ENCODE measurements around the gene RNU6-9. TPM values are rescaled to one million over a fixed set of nuclear protein-coding genes. Genes with fewer than 3 reads are reported as not detected.
"Not testable (repeated sequence)": the region's sequence is repeated elsewhere in the genome, so short reads cannot be mapped to it uniquely, and the experiment has no call there.

The RNU6-9 gene
- total and polyA plus RNA-seq, 2 of the 13 experiments (the other 11 are each of a cell fraction or from before 2014, with no cell fraction given), result under 0.01 TPM; not detected in 1

- Histone ChIP-seq H3K4me3 (replicated peaks in 1 of 3; ENCODE audit: insufficient read depth in 1 of 3, low read depth in 2 of 3, low read length in 3 of 3) (no peak overlapping the region), H3K9me3 (ENCODE audit: low read length) (no peaks in the 10 kb centered on the region), H3K79me2 (ENCODE audit: insufficient read depth, low read length) (no peaks in the 10 kb centered on the region), H3K4me1 (ENCODE audit: insufficient read depth, low read length) (peaks cover 26% of the 10 kb centered on the region; the same call in 1 of the 2 replicates), H3K36me3 (replicated peaks in 1 of 2; ENCODE audit: control insufficient read depth in 1 of 2, insufficient read depth in 2 of 2, low read length in 2 of 2) (no peaks in the 10 kb centered on the region), H3K4me2 (ENCODE audit: low read depth, low read length) (no peak overlapping the region), H2AFZ (ENCODE audit: low read length) (no peak overlapping the region), H3K27ac (ENCODE audit: extremely low read length, insufficient read depth, low read length) (no peak overlapping the region), H4K20me1 (ENCODE audit: insufficient read depth, low read length) (no peaks in the 10 kb centered on the region), H3K9ac (ENCODE audit: insufficient read depth, low read depth, low read length) (no peak overlapping the region), H3K27me3 (ENCODE audit: control insufficient read depth in 1 of 2, insufficient read depth in 2 of 2, low read length in 2 of 2) (peaks cover 16 to 64% of the 10 kb centered on the region in 2 experiments)
- in situ Hi-C loops (cut with HindIII; ENCODE audit: extremely low pct_ligation_motif_present, low pct_unique_long_range_greater_than_20kb), result no loop called here
- DNase-seq (ENCODE audit: low spot score), result no peak
- ChIA-PET CTCF (ENCODE audit: low intra/inter-chr PET ratio, low total read pairs) (no interaction called here), POLR2A (no interaction called here)
- no peak for ATAC-seq
- FAIRE-seq, result no peak
- WGBS (ENCODE audit: low lambda C conversion rate), result 5% methylated on average over 7 of the region's 12 CpGs
- intact Hi-C loops (cut with micrococcal nuclease; ENCODE audit: unreplicated experiment), result no loop called here
- no TSS peak for BruUV-seq (replicated peaks)
- TF ChIP-seq ZNF629 (CRISPR knock-in tag; conservative IDR thresholded peaks at IDR 0.05) (peak; percentile 63), RBFOX2 (IDR thresholded peaks at IDR 0.05; ENCODE audit: low read depth, low read length) (no peak)
Observed at GRCh38 chr19:848386-848921, 44.8 kb upstream of the RNU6-9 start.

- H3K9ac ChIP-seq (ENCODE audit: insufficient read depth, low read depth, low read length); POLR2A ChIA-PET; DNase-seq (ENCODE audit: low spot score); FAIRE-seq; H2AFZ ChIP-seq (ENCODE audit: low read length); H3K4me3 ChIP-seq (replicated peaks in 1 of 3; ENCODE audit: insufficient read depth in 1 of 3, low read depth in 2 of 3, low read length in 3 of 3); ATAC-seq; H3K9me3 ChIP-seq (ENCODE audit: low read length); H3K4me2 ChIP-seq (ENCODE audit: low read depth, low read length); H3K27ac ChIP-seq (ENCODE audit: extremely low read length, insufficient read depth, low read length); H4K20me1 ChIP-seq (ENCODE audit: insufficient read depth, low read length); intact Hi-C loops (cut with micrococcal nuclease; ENCODE audit: unreplicated experiment); H3K36me3 ChIP-seq (replicated peaks in 1 of 2; ENCODE audit: control insufficient read depth in 1 of 2, insufficient read depth in 2 of 2, low read length in 2 of 2); BruUV-seq (replicated peaks); CTCF ChIA-PET (ENCODE audit: low intra/inter-chr PET ratio, low total read pairs); in situ Hi-C loops (cut with HindIII; ENCODE audit: extremely low pct_ligation_motif_present, low pct_unique_long_range_greater_than_20kb); H3K79me2 ChIP-seq (ENCODE audit: insufficient read depth, low read length): not testable (repeated sequence)
- WGBS (ENCODE audit: low lambda C conversion rate), result 41% methylated on average over 8 of the region's 8 CpGs
- Histone ChIP-seq H3K27me3 (ENCODE audit: control insufficient read depth in 1 of 2, insufficient read depth in 2 of 2, low read length in 2 of 2) (peaks cover 13 to 59% of the 10 kb centered on the region in 2 experiments), H3K4me1 (ENCODE audit: insufficient read depth, low read length) (peaks cover 21% of the 10 kb centered on the region; the same call in 1 of the 2 replicates)
- TF ChIP-seq ZNF770 (CRISPR knock-in tag; IDR thresholded peaks at IDR 0.05) (peak; percentile 51; the same call in 1 of the 2 replicates), ZNF121 (CRISPR knock-in tag; IDR thresholded peaks at IDR 0.05) (peak; percentile 62)
Observed at GRCh38 chr19:849195-849594, 44.1 kb upstream of the RNU6-9 start.

Measured in HepG2 (cell line).